ENCODE results near the gene EXD1. TPM values are rescaled to one million over a fixed set of nuclear protein-coding genes. Genes with fewer than 3 reads are reported as not detected.
"Not testable (repeated sequence)": the region's sequence is repeated elsewhere in the genome, so short reads cannot be mapped to it uniquely, and the experiment has no call there.

Gene EXD1
- polyA plus RNA-seq, 1 donor (not counting 4 experiments of a cell fraction or from before 2014, with no cell fraction given), result 0.16 TPM

GRCh38 chr15:41262571-41262970 lies 32.0 kb upstream of the EXD1 start:
- no peaks in the 10 kb centered on the region for H3K9me3 ChIP-seq (ENCODE audit: control insufficient read depth, low read depth, low read length)
- H3K9me1 ChIP-seq (ENCODE audit: control insufficient read depth, extremely low read depth, insufficient read depth, low read length), result no peaks in the 10 kb centered on the region
- H3K4me2 ChIP-seq (ENCODE audit: control insufficient read depth, extremely low read depth, insufficient read depth, low read depth, low read length), result no peak overlapping the region
- no peak overlapping the region for H2AFZ ChIP-seq (ENCODE audit: control insufficient read depth, low read length)
- H3K9ac ChIP-seq (ENCODE audit: control insufficient read depth, extremely low read depth, insufficient read depth, low read length), result no peak overlapping the region
- no peak for DNase-seq (ENCODE audit: low read depth, low spot score)
- H3K27me3 ChIP-seq (ENCODE audit: control insufficient read depth, extremely low read depth, insufficient read depth, low read length), result no peaks in the 10 kb centered on the region
- no peaks in the 10 kb centered on the region for H4K20me1 ChIP-seq (ENCODE audit: control insufficient read depth, extremely low read depth, insufficient read depth, low read length)
- peaks cover 13 to 28% of the 10 kb centered on the region in 2 experiments for H3K36me3 ChIP-seq (ENCODE audit: control insufficient read depth in 2 of 2, extremely low read depth in 1 of 2, insufficient read depth in 2 of 2, low read length in 2 of 2)
- dilution Hi-C loops (cut with MboI; ENCODE audit: extremely low pct_ligation_motif_present, low sequenced_read_pairs), result no loop called here
- no peaks in the 10 kb centered on the region for H3K79me2 ChIP-seq (ENCODE audit: control insufficient read depth, insufficient read depth, low read length)
- H3K4me1 ChIP-seq (ENCODE audit: control insufficient read depth, extremely low read depth, insufficient read depth, low read length), result peaks cover 10% of the 10 kb centered on the region
- no peak for FAIRE-seq
- H3K4me3 ChIP-seq (ENCODE audit: control insufficient read depth in 2 of 3, extremely low read depth in 1 of 3, insufficient read depth in 2 of 3, low read depth in 1 of 3, low read length in 3 of 3), result no peak overlapping the region
- TF ChIP-seq EZH2 (IDR thresholded peaks at IDR 0.05; ENCODE audit: low read length) (no peak), CTCF (optimal IDR thresholded peaks at IDR 0.05 in 1 of 3, IDR thresholded peaks at IDR 0.05 in 1 of 3, conservative IDR thresholded peaks at IDR 0.05 in 1 of 3; ENCODE audit: extremely low read depth in 1 of 3, insufficient read depth in 2 of 3, low read length in 3 of 3) (no peak)
- H3K27ac ChIP-seq (ENCODE audit: control insufficient read depth, insufficient read depth, low read length), result no peak overlapping the region

- Histone ChIP-seq H3K4me1 (ENCODE audit: control insufficient read depth, extremely low read depth, insufficient read depth, low read length) (peaks cover 17% of the 10 kb centered on the region), H3K36me3 (ENCODE audit: control insufficient read depth in 2 of 2, extremely low read depth in 1 of 2, insufficient read depth in 2 of 2, low read length in 2 of 2) (peaks cover 13 to 27% of the 10 kb centered on the region in 2 experiments)
- H4K20me1 ChIP-seq (ENCODE audit: control insufficient read depth, extremely low read depth, insufficient read depth, low read length); FAIRE-seq; dilution Hi-C loops (cut with MboI; ENCODE audit: extremely low pct_ligation_motif_present, low sequenced_read_pairs); H3K4me2 ChIP-seq (ENCODE audit: control insufficient read depth, extremely low read depth, insufficient read depth, low read depth, low read length); H3K9me3 ChIP-seq (ENCODE audit: control insufficient read depth, low read depth, low read length); DNase-seq (ENCODE audit: low read depth, low spot score); H3K27ac ChIP-seq (ENCODE audit: control insufficient read depth, insufficient read depth, low read length); H2AFZ ChIP-seq (ENCODE audit: control insufficient read depth, low read length); H3K4me3 ChIP-seq (ENCODE audit: control insufficient read depth in 2 of 3, extremely low read depth in 1 of 3, insufficient read depth in 2 of 3, low read depth in 1 of 3, low read length in 3 of 3); H3K27me3 ChIP-seq (ENCODE audit: control insufficient read depth, extremely low read depth, insufficient read depth, low read length); H3K9me1 ChIP-seq (ENCODE audit: control insufficient read depth, extremely low read depth, insufficient read depth, low read length); H3K9ac ChIP-seq (ENCODE audit: control insufficient read depth, extremely low read depth, insufficient read depth, low read length); H3K79me2 ChIP-seq (ENCODE audit: control insufficient read depth, insufficient read depth, low read length): not testable (repeated sequence)
These were observed 30.4 kb upstream of the EXD1 start for GRCh38 chr15:41260924-41261323.

GRCh38 chr15:41259546-41260189 lies 29.1 kb upstream of the EXD1 start:
- Histone ChIP-seq H3K9me3 (ENCODE audit: control insufficient read depth, low read depth, low read length) (no peaks in the 10 kb centered on the region), H3K79me2 (ENCODE audit: control insufficient read depth, insufficient read depth, low read length) (no peaks in the 10 kb centered on the region), H3K27me3 (ENCODE audit: control insufficient read depth, extremely low read depth, insufficient read depth, low read length) (no peaks in the 10 kb centered on the region), H3K4me3 (ENCODE audit: control insufficient read depth in 2 of 3, extremely low read depth in 1 of 3, insufficient read depth in 2 of 3, low read depth in 1 of 3, low read length in 3 of 3) (no peak overlapping the region), H3K27ac (ENCODE audit: control insufficient read depth, insufficient read depth, low read length) (no peak overlapping the region), H3K4me1 (ENCODE audit: control insufficient read depth, extremely low read depth, insufficient read depth, low read length) (peaks cover 17% of the 10 kb centered on the region), H3K4me2 (ENCODE audit: control insufficient read depth, extremely low read depth, insufficient read depth, low read depth, low read length) (no peak overlapping the region), H3K36me3 (ENCODE audit: control insufficient read depth in 2 of 2, extremely low read depth in 1 of 2, insufficient read depth in 2 of 2, low read length in 2 of 2) (peaks cover 12 to 22% of the 10 kb centered on the region in 2 experiments), H4K20me1 (ENCODE audit: control insufficient read depth, extremely low read depth, insufficient read depth, low read length) (no peaks in the 10 kb centered on the region), H3K9ac (ENCODE audit: control insufficient read depth, extremely low read depth, insufficient read depth, low read length) (no peak overlapping the region), H3K9me1 (ENCODE audit: control insufficient read depth, extremely low read depth, insufficient read depth, low read length) (no peaks in the 10 kb centered on the region), H2AFZ (ENCODE audit: control insufficient read depth, low read length) (no peak overlapping the region)
- dilution Hi-C loops (cut with MboI; ENCODE audit: extremely low pct_ligation_motif_present, low sequenced_read_pairs), result no loop called here
- no peak for DNase-seq (ENCODE audit: low read depth, low spot score)
- no peak for TF ChIP-seq CTCF (optimal IDR thresholded peaks at IDR 0.05 in 1 of 3, IDR thresholded peaks at IDR 0.05 in 1 of 3, conservative IDR thresholded peaks at IDR 0.05 in 1 of 3; ENCODE audit: extremely low read depth in 1 of 3, insufficient read depth in 2 of 3, low read length in 3 of 3)
- TF ChIP-seq EZH2 (IDR thresholded peaks at IDR 0.05; ENCODE audit: low read length), result no peak
- no peak for FAIRE-seq

All from keratinocyte (primary cell).